RWPE2 (cell line): ENCODE data around the gene PTPRCAP.
A peak's percentile ranks its signal among the peaks of the same experiment; 100 is the strongest.

Source experiments
- ATAC-seq: fragments of 200-7000 bp; cut with Tn5 transposase; 3 replicates; pipeline ENCODE4 v1.9.1; 2021; ENCODE audit warnings: low read depth
- DNase-seq: peaks from one replicate; pipeline ENCODE4 v3.0.0-alpha.2; 2020; ENCODE audit warnings: low spot score
- H3K27ac ChIP-seq: fragments of 450-650 bp; 2 replicates; pipeline ENCODE4 v1.5.1; 2017; ENCODE audit warnings: mild to moderate bottlenecking; ENCODE audit not compliant: poor library complexity, severe bottlenecking
- H3K27me3 ChIP-seq: fragments of 250-450 bp; sonication (Bioruptor Pico); 2 replicates; pipeline ENCODE4 v1.5.1; 2021; ENCODE audit warnings: mild to moderate bottlenecking, moderate library complexity; ENCODE audit not compliant: insufficient read depth, poor library complexity, severe bottlenecking
- H3K36me3 ChIP-seq: fragments of 250-450 bp; sonication (Bioruptor Pico); 2 replicates; pipeline ENCODE4 v1.5.1; 2020; ENCODE audit warnings: low read depth, mild to moderate bottlenecking, moderate library complexity
- H3K4me1 ChIP-seq: fragments of 250-450 bp; sonication (Bioruptor Pico); 2 replicates; pipeline ENCODE4 v1.5.1; 2021; ENCODE audit warnings: mild to moderate bottlenecking, moderate library complexity; ENCODE audit not compliant: insufficient read depth, poor library complexity, severe bottlenecking
- H3K4me3 ChIP-seq: fragments of 250-450 bp; sonication (Bioruptor Pico); 2 replicates; pipeline ENCODE4 v1.5.1; 2021; ENCODE audit warnings: mild to moderate bottlenecking, moderate library complexity; ENCODE audit not compliant: severe bottlenecking
- H3K9me3 ChIP-seq: fragments of 250-450 bp; sonication (Bioruptor Pico); 2 replicates; pipeline ENCODE4 v1.5.1; 2021; ENCODE audit warnings: mild to moderate bottlenecking, moderate library complexity; ENCODE audit not compliant: severe bottlenecking
- TF ChIP-seq, protein P1 (sequence below): fragments of 450-650 bp; IDR thresholded peaks from one replicate; pipeline ENCODE4 v1.5.1; 2017; ENCODE audit warnings: mild to moderate bottlenecking, moderate library complexity; ENCODE audit not compliant: poor library complexity, severe bottlenecking

Gene PTPRCAP

DNA sequence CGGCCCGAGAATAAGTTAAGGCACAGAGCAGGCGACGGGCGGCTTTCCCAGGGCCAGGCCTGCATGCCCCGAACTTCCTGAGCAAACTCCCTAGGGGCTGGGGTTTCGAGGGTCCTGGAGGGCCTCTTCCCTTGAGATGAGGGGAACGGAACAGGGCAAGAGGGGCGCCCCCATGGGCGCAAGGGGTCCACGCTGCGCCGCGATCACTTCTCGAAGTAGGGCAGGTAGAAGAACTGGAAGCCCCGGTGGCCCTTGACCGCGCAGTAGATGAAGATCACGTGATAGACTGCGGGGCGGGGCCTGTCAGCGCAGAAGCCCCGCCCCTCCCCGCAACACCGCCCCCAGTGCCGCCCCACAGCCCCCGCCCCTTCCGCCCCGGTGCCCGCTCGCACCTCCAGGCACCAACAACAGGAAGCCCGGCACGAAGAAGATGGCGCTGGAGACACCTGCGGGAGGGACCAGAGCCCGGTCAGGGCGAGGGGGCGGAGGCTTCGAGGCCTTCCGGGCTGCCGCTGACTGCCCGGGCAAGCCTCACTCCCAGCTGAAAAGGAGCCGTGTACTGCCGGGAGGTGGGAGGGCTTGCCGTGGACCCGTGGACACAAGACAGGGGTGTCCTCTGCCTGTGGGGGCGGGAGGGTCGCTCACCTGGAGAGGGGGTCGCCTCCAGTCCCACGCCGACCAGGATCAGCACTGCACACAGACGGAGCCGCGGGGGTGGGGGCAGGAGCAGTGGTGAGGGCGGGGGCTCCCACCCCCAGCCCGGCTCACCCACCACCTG is 27.1 kb upstream of the PTPRCAP start:
- no peaks in the 10 kb centered on the region for H3K36me3 ChIP-seq
- H3K4me3 ChIP-seq: peak overlapping the region; percentile 51
- H3K4me1 ChIP-seq: peaks cover 10% of the 10 kb centered on the region
- no peaks in the 10 kb centered on the region for H3K9me3 ChIP-seq
- ATAC-seq (peak; percentile 73), DNase-seq (peak; percentile 95)
- peak overlapping the region; percentile 76 for H3K27ac ChIP-seq
- no peaks in the 10 kb centered on the region for H3K27me3 ChIP-seq
- TF ChIP-seq, protein P1, sequence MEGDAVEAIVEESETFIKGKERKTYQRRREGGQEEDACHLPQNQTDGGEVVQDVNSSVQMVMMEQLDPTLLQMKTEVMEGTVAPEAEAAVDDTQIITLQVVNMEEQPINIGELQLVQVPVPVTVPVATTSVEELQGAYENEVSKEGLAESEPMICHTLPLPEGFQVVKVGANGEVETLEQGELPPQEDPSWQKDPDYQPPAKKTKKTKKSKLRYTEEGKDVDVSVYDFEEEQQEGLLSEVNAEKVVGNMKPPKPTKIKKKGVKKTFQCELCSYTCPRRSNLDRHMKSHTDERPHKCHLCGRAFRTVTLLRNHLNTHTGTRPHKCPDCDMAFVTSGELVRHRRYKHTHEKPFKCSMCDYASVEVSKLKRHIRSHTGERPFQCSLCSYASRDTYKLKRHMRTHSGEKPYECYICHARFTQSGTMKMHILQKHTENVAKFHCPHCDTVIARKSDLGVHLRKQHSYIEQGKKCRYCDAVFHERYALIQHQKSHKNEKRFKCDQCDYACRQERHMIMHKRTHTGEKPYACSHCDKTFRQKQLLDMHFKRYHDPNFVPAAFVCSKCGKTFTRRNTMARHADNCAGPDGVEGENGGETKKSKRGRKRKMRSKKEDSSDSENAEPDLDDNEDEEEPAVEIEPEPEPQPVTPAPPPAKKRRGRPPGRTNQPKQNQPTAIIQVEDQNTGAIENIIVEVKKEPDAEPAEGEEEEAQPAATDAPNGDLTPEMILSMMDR: no peak

DNA sequence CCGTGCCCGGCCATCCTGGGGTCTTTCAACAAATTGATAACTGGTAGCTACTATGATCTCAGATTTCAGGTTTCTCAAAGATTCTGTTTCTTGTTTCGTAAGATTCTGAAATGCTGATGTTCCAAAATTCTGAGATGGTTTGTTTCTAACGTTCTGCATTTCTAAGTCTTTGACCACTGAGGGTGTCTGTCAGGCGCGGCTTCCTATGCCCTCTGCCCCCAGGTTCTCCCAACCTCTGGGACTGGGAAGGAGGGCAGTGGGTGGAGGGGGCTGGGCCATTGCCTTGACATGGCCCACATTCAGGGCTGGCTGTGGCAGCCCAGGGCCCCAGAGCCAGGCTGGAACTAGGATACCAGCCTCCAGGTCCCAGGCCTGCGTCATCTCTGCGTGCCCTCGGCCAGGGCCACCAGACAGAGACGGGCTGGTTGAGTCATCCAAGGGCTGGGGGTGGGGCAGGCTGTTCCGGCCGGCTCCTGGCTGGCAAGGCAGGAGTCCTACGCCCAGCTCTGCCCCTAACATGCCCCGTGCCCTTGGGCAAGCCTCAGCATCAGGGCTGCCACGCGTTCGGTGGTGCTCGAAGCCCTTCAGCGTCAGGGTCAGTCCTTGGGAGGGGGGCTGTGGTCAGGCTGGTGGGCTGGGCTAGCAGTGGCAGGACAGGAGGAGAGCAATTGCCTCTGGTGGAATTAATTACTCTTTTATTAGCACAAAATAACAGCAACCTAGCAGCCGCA is 26.4 kb upstream of the PTPRCAP start:
- Histone ChIP-seq H3K4me1 (peaks cover 10% of the 10 kb centered on the region), H3K36me3 (no peaks in the 10 kb centered on the region), H3K9me3 (no peaks in the 10 kb centered on the region), H3K27me3 (no peaks in the 10 kb centered on the region), H3K4me3 (peak overlapping the region; percentile 51), H3K27ac (peak overlapping the region; percentile 76)
- TF ChIP-seq, protein P1: no peak
- ATAC-seq (peak; percentile 41), DNase-seq (no peak)

DNA sequence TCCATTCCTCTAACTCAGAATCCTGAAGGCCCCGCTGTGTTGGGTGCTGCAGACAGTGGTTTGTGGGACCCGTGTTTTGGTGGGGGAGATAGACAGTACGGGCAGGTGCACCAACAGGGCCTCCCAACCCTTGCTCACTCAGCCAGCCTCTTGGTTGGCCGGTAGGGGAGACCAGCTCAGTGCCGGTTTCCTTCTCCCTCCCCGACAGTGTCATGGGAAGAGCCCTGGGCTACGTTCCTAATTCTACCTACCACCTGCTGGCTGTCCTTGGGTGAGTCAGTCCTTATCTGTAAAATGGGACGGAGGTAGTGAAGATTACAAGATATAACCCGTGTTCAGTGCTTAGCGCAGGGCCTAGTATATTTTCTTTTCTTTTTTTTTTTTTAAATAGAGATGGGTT is 25.7 kb upstream of the PTPRCAP start:
- ATAC-seq (no peak), DNase-seq (no peak)
- no peaks in the 10 kb centered on the region for H3K27me3 ChIP-seq
- peaks cover 10% of the 10 kb centered on the region for H3K4me1 ChIP-seq
- H3K27ac ChIP-seq: peak overlapping the region; percentile 76
- no peaks in the 10 kb centered on the region for H3K36me3 ChIP-seq
- TF ChIP-seq, protein P1: no peak
- no peak overlapping the region for H3K4me3 ChIP-seq
- no peaks in the 10 kb centered on the region for H3K9me3 ChIP-seq

DNA sequence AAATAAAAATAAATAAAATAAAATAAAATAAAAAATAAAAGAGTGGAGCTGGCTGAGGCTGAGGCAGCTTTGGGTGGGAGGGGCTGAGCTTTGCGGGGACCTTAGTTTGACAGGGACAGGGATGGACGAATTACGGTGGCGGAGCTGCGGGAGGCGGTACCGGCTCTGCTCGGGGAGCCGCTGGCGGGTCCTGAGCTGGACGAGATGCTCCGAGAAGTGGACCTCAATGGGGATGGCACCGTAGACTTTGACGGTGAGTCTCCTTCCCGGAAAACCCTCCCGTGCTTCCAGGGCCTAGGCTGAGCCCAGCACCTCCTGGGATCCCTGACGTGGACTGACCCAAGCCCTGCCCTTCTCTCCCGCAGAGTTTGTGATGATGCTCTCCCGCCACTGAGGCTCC is 20.8 kb upstream of the PTPRCAP start:
- Histone ChIP-seq H3K9me3 (no peaks in the 10 kb centered on the region), H3K4me3 (no peak overlapping the region), H3K4me1 (no peaks in the 10 kb centered on the region), H3K27ac (no peak overlapping the region), H3K27me3 (no peaks in the 10 kb centered on the region), H3K36me3 (no peaks in the 10 kb centered on the region)
- no peak for DNase-seq
- no peak for ATAC-seq
- TF ChIP-seq, protein P1: no peak
